ENCODE results near the gene RFTN1. TPM values are rescaled to one million over a fixed set of nuclear protein-coding genes. Genes with fewer than 3 reads are reported as not detected.

The RFTN1 gene
- total and polyA plus RNA-seq, 2 donors (not counting 3 experiments of a cell fraction or from before 2014, with no cell fraction given), result 40.3 to 43.3 TPM

DNA sequence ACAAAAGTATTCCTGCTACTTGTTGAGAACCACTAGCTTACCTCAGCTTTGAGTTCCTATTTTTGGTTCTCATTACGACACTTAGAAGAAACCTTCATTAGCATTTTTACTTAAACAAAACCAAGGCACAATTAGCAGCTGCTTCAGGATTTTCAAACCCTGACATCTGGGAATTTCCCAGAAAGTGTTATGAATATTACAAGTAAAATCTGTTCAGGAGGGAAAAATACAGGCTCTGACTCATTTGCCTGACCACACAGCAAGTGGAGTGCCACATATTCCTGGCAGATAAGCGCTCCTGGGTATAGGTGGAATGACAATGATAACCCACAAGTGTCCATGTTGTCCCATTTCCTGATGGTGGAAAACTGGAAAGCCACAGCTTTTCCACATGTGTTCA lies 10.3 kb upstream of the RFTN1 start:
- POLR2A ChIA-PET, result no interaction called here
- Histone ChIP-seq H3K4me2 (ENCODE audit: insufficient read depth, low read length) (no peak overlapping the region), H3K9me3 (replicated peaks; ENCODE audit: control insufficient read depth, insufficient read depth, low read length) (no peaks in the 10 kb centered on the region), H3K27me3 (ENCODE audit: control insufficient read depth in 2 of 2, insufficient read depth in 2 of 2, low read length in 2 of 2) (peaks cover 4 to 9% of the 10 kb centered on the region in 2 experiments), H2AFZ (ENCODE audit: low read depth, low read length) (no peak overlapping the region), H3K36me3 (ENCODE audit: control insufficient read depth in 2 of 2, extremely low read depth in 1 of 2, insufficient read depth in 2 of 2, low read length in 2 of 2) (no peaks in the 10 kb centered on the region), H4K20me1 (replicated peaks; ENCODE audit: control insufficient read depth, extremely low read depth, insufficient read depth, low read length) (no peaks in the 10 kb centered on the region), H3K27ac (ENCODE audit: insufficient read depth, low read depth, low read length) (no peak overlapping the region), H3K4me1 (ENCODE audit: control insufficient read depth, extremely low read depth, insufficient read depth, low read length) (no peaks in the 10 kb centered on the region), H3K79me2 (ENCODE audit: control insufficient read depth, insufficient read depth, low read length) (no peaks in the 10 kb centered on the region), H3K9me1 (replicated peaks; ENCODE audit: control insufficient read depth, extremely low read depth, insufficient read depth, low read length) (no peaks in the 10 kb centered on the region), H3K9ac (replicated peaks; ENCODE audit: extremely low read depth, insufficient read depth, low read length) (no peak overlapping the region), H3K4me3 (replicated peaks in 1 of 3; ENCODE audit: insufficient read depth in 1 of 3, low read depth in 1 of 3, low read length in 3 of 3) (no peak overlapping the region)
- intact Hi-C loops (cut with micrococcal nuclease), result no loop called here
- dilution Hi-C loops (cut with MboI; ENCODE audit: extremely low pct_ligation_motif_present, low sequenced_read_pairs), result no loop called here
- DNase-seq (ENCODE audit: low read depth, low spot score) (no peak), FAIRE-seq (peak; percentile 59)
- TF ChIP-seq, protein P1, sequence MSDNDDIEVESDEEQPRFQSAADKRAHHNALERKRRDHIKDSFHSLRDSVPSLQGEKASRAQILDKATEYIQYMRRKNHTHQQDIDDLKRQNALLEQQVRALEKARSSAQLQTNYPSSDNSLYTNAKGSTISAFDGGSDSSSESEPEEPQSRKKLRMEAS (IDR thresholded peaks at IDR 0.05; ENCODE audit: insufficient read depth, insufficient read length), result no peak
- TF ChIP-seq GATA2 (IDR thresholded peaks at IDR 0.05; ENCODE audit: insufficient read depth, insufficient read length, low read depth, low read length) (no peak), JUN (IDR thresholded peaks at IDR 0.05; ENCODE audit: borderline replicate concordance, insufficient read depth, insufficient read length, low read depth) (no peak), POLR2A (IDR thresholded peaks at IDR 0.05; ENCODE audit: low read depth, low read length) (no peak), FOS (IDR thresholded peaks at IDR 0.05; ENCODE audit: borderline replicate concordance, insufficient read depth, low read length) (no peak)
- no TSS peak for BruUV-seq (replicated peaks)
- CTCF ChIA-PET, result interaction anchor here (1.3 to 1.9 kb wide), 3 partner anchors 216 to 236 kb away, joined by 3 to 5 read pairs (median 4); no protein-coding TSS in a partner anchor

- DNase-seq (ENCODE audit: low read depth, low spot score) (no peak), FAIRE-seq (no peak)
- dilution Hi-C loops (cut with MboI; ENCODE audit: extremely low pct_ligation_motif_present, low sequenced_read_pairs) (no loop called here), intact Hi-C loops (cut with micrococcal nuclease) (no loop called here)
- Histone ChIP-seq H4K20me1 (replicated peaks; ENCODE audit: control insufficient read depth, extremely low read depth, insufficient read depth, low read length) (no peaks in the 10 kb centered on the region), H3K79me2 (ENCODE audit: control insufficient read depth, insufficient read depth, low read length) (no peaks in the 10 kb centered on the region), H2AFZ (ENCODE audit: low read depth, low read length) (no peak overlapping the region), H3K4me3 (replicated peaks in 1 of 3; ENCODE audit: insufficient read depth in 1 of 3, low read depth in 1 of 3, low read length in 3 of 3) (no peak overlapping the region), H3K9me1 (replicated peaks; ENCODE audit: control insufficient read depth, extremely low read depth, insufficient read depth, low read length) (no peaks in the 10 kb centered on the region), H3K27ac (ENCODE audit: insufficient read depth, low read depth, low read length) (no peak overlapping the region), H3K4me2 (ENCODE audit: insufficient read depth, low read length) (no peak overlapping the region), H3K36me3 (ENCODE audit: control insufficient read depth in 2 of 2, extremely low read depth in 1 of 2, insufficient read depth in 2 of 2, low read length in 2 of 2) (no peaks in the 10 kb centered on the region), H3K27me3 (ENCODE audit: control insufficient read depth in 2 of 2, insufficient read depth in 2 of 2, low read length in 2 of 2) (peaks cover 7 to 13% of the 10 kb centered on the region in 2 experiments), H3K4me1 (ENCODE audit: control insufficient read depth, extremely low read depth, insufficient read depth, low read length) (no peaks in the 10 kb centered on the region), H3K9me3 (replicated peaks; ENCODE audit: control insufficient read depth, insufficient read depth, low read length) (no peaks in the 10 kb centered on the region), H3K9ac (replicated peaks; ENCODE audit: extremely low read depth, insufficient read depth, low read length) (no peak overlapping the region)
- ChIA-PET POLR2A (no interaction called here), CTCF (interaction anchor here (2.8 kb wide), 1 partner anchor 233 kb away, joined by 10 read pairs; no protein-coding TSS in a partner anchor)
- BruUV-seq (replicated peaks), result no TSS peak
- TF ChIP-seq FOS (IDR thresholded peaks at IDR 0.05; ENCODE audit: borderline replicate concordance, insufficient read depth, low read length) (no peak), POLR2AphosphoS5 (IDR thresholded peaks at IDR 0.05; ENCODE audit: insufficient read depth, low read depth, low read length) (no peak), EZH2 (IDR thresholded peaks at IDR 0.05; ENCODE audit: borderline replicate concordance, low read depth, low read length, severe bottlenecking) (no peak), GATA2 (IDR thresholded peaks at IDR 0.05; ENCODE audit: insufficient read depth, insufficient read length, low read depth, low read length) (no peak), POLR2A (IDR thresholded peaks at IDR 0.05; ENCODE audit: low read depth, low read length) (no peak), JUN (IDR thresholded peaks at IDR 0.05; ENCODE audit: borderline replicate concordance, insufficient read depth, insufficient read length, low read depth) (no peak), MYC (IDR thresholded peaks at IDR 0.05; ENCODE audit: low read depth, low read length) (no peak)
- TF ChIP-seq, protein P2, sequence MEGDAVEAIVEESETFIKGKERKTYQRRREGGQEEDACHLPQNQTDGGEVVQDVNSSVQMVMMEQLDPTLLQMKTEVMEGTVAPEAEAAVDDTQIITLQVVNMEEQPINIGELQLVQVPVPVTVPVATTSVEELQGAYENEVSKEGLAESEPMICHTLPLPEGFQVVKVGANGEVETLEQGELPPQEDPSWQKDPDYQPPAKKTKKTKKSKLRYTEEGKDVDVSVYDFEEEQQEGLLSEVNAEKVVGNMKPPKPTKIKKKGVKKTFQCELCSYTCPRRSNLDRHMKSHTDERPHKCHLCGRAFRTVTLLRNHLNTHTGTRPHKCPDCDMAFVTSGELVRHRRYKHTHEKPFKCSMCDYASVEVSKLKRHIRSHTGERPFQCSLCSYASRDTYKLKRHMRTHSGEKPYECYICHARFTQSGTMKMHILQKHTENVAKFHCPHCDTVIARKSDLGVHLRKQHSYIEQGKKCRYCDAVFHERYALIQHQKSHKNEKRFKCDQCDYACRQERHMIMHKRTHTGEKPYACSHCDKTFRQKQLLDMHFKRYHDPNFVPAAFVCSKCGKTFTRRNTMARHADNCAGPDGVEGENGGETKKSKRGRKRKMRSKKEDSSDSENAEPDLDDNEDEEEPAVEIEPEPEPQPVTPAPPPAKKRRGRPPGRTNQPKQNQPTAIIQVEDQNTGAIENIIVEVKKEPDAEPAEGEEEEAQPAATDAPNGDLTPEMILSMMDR (IDR thresholded peaks at IDR 0.05; ENCODE audit: extremely low read depth in 1 of 2, insufficient read depth in 1 of 2, low read depth in 1 of 2, low read length in 2 of 2), result no peak
- TF ChIP-seq, protein P1 (IDR thresholded peaks at IDR 0.05; ENCODE audit: insufficient read depth, insufficient read length), result no peak
These were observed 9.3 kb upstream of the RFTN1 start for GRCh38 chr3:16522834-16523233.
